22Rv1 (cell line): ENCODE results near the gene MICU2.

Experiments used
- H3K27ac ChIP-seq: fragments of 450-650 bp; 2 replicates; pipeline ENCODE4 v1.5.1; 2017
- CTCF ChIP-seq: fragments of 450-650 bp; IDR thresholded peaks from 2 replicates; pipeline ENCODE4 v1.5.1; 2017; ENCODE audit warnings: mild to moderate bottlenecking
- ZFX ChIP-seq: fragments of 450-650 bp; IDR thresholded peaks from 2 replicates; pipeline ENCODE4 v1.6.1; 2017; ENCODE audit warnings: antibody characterized with exemption, borderline replicate concordance

Gene MICU2

GRCh38 chr13:21475115-21475514, 128.9 kb downstream of the MICU2 start:
- no peak overlapping the region for H3K27ac ChIP-seq
- TF ChIP-seq ZFX (no peak), CTCF (no peak)

GRCh38 chr13:21470785-21471184, 133.2 kb downstream of the MICU2 start:
- no peak for TF ChIP-seq ZFX
- TF ChIP-seq CTCF, result no peak
- no peak overlapping the region for H3K27ac ChIP-seq

- H3K27ac ChIP-seq, result no peak overlapping the region
- TF ChIP-seq CTCF (no peak), ZFX (no peak)
Observed at GRCh38 chr13:21466527-21466926, 137.4 kb downstream of the MICU2 start.

- no peak for TF ChIP-seq CTCF
- TF ChIP-seq ZFX, result no peak
- H3K27ac ChIP-seq, result no peak overlapping the region
Observed at GRCh38 chr13:21465710-21466160, 138.2 kb downstream of the MICU2 start.

GRCh38 chr13:21463424-21463823, 140.5 kb downstream of the MICU2 start:
- no peak overlapping the region for H3K27ac ChIP-seq
- no peak for TF ChIP-seq CTCF
- TF ChIP-seq ZFX, result no peak

GRCh38 chr13:21461131-21461530, 142.8 kb downstream of the MICU2 start:
- TF ChIP-seq CTCF (no peak), ZFX (no peak)
- no peak overlapping the region for H3K27ac ChIP-seq

- H3K27ac ChIP-seq, result peak within 1 kb of the TSS; percentile 85
- no peak for TF ChIP-seq CTCF
- TF ChIP-seq ZFX, result no peak
Observed at GRCh38 chr13:21458813-21459701, 144.9 kb downstream of the MICU2 start, which contains the start of gene ZDHHC20. Gene ZDHHC20, minus strand, starts transcription at chr13:21459303. Its CDS starts 132 bp downstream, at chr13:21459171.
